Measurements from ENCODE around the gene IDH2. TPM values are rescaled to one million over a fixed set of nuclear protein-coding genes. Genes with fewer than 3 reads are reported as not detected.

Gene IDH2
- total RNA-seq, 3 donors from 2014 or later (not counting 1 experiment from before 2014, with no cell fraction given) = 72.3 to 91.5 (median 81.0) TPM

GRCh38 chr15:90083954-90084607 lies 18.2 kb downstream of the IDH2 start:
- H3K27ac Mint-ChIP-seq = no peak overlapping the region
- intact Hi-C loops (cut with micrococcal nuclease) = no loop called here
- no peak overlapping the region for H3K27ac ChIP-seq (ENCODE audit: low read length)
- H3K27me3 Mint-ChIP-seq (ENCODE audit: low read depth in 2 of 2) = no peaks in the 10 kb centered on the region
- DNase-seq = no peak
- WGBS (ENCODE audit: insufficient coverage) = 88% methylated on average over 14 of the region's 14 CpGs
- H3K4me3 Mint-ChIP-seq = no peak overlapping the region
- H3K36me3 ChIP-seq (ENCODE audit: control insufficient read depth, insufficient read depth, low read length) = peaks cover 50% of the 10 kb centered on the region
- no peaks in the 10 kb centered on the region for H3K36me3 Mint-ChIP-seq
- no peaks in the 10 kb centered on the region for H3K9me3 ChIP-seq (ENCODE audit: control insufficient read depth, insufficient read depth, low read length)
- ATAC-seq = no peak
- no peak overlapping the region for H3K4me3 ChIP-seq (ENCODE audit: low read length)
- peaks cover 5% of the 10 kb centered on the region for H3K4me1 ChIP-seq (ENCODE audit: control insufficient read depth, insufficient read depth, low read length)
- H3K9me3 Mint-ChIP-seq = no peaks in the 10 kb centered on the region
- H3K27me3 ChIP-seq (ENCODE audit: control insufficient read depth, insufficient read depth, low read length) = no peaks in the 10 kb centered on the region
- TF ChIP-seq CTCF (IDR thresholded peaks at IDR 0.05) = no peak
- H3K4me1 Mint-ChIP-seq = peaks cover 8 to 11% of the 10 kb centered on the region in 2 donors

- Mint-ChIP-seq H3K4me1 (peaks cover 8 to 11% of the 10 kb centered on the region in 2 donors), H3K4me3 (no peak overlapping the region), H3K36me3 (no peaks in the 10 kb centered on the region), H3K9me3 (no peaks in the 10 kb centered on the region), H3K27ac (no peak overlapping the region), H3K27me3 (ENCODE audit: low read depth in 2 of 2) (no peaks in the 10 kb centered on the region)
- H3K27ac ChIP-seq (ENCODE audit: low read length) = no peak overlapping the region
- ATAC-seq (no peak), DNase-seq (no peak)
- no peak overlapping the region for H3K4me3 ChIP-seq (ENCODE audit: low read length)
- H3K27me3 ChIP-seq (ENCODE audit: control insufficient read depth, insufficient read depth, low read length) = no peaks in the 10 kb centered on the region
- no peaks in the 10 kb centered on the region for H3K9me3 ChIP-seq (ENCODE audit: control insufficient read depth, insufficient read depth, low read length)
- 92% methylated on average over 5 of the region's 5 CpGs for WGBS (ENCODE audit: insufficient coverage)
- peaks cover 47% of the 10 kb centered on the region for H3K36me3 ChIP-seq (ENCODE audit: control insufficient read depth, insufficient read depth, low read length)
- peaks cover 5% of the 10 kb centered on the region for H3K4me1 ChIP-seq (ENCODE audit: control insufficient read depth, insufficient read depth, low read length)
- TF ChIP-seq CTCF (IDR thresholded peaks at IDR 0.05) = no peak
- intact Hi-C loops (cut with micrococcal nuclease) = no loop called here
These were observed 18.8 kb downstream of the IDH2 start for GRCh38 chr15:90083419-90083818.

DNA sequence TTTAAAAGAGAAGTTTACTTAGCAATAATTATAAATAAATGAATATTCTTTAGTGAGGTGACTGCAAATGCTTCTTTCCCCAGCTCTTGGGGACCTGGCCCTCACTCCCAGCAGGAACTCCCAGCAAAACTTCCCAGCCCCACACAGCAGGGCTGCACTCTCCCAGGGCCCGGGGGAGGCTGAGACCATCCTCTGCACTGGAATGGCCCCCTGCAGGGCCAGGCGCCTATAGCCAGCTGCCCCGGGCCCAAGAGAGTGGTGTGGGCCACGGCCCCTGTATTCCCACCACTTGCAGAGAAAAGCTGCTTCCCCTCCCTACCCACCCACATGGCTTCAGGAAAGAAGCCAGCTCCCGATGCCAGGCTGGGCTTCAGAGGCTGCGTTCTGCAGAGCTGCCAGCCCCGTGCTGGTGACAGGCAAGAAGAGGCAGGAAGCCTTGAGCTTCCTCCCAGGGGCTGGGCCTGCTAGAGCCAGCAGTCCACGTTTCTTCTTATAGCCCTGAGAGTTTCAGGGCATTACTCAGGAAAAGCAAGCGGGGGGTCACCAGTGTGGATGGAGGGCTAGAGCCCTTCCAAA lies 20.0 kb downstream of the IDH2 start:
- DNase-seq (no peak), ATAC-seq (no peak)
- Histone ChIP-seq H3K27me3 (ENCODE audit: control insufficient read depth, insufficient read depth, low read length) (no peaks in the 10 kb centered on the region), H3K27ac (ENCODE audit: low read length) (no peak overlapping the region), H3K4me3 (ENCODE audit: low read length) (no peak overlapping the region), H3K36me3 (ENCODE audit: control insufficient read depth, insufficient read depth, low read length) (peaks cover 38% of the 10 kb centered on the region), H3K4me1 (ENCODE audit: control insufficient read depth, insufficient read depth, low read length) (no peaks in the 10 kb centered on the region), H3K9me3 (ENCODE audit: control insufficient read depth, insufficient read depth, low read length) (no peaks in the 10 kb centered on the region)
- intact Hi-C loops (cut with micrococcal nuclease) = no loop called here
- Mint-ChIP-seq H3K4me1 (peaks cover 7 to 8% of the 10 kb centered on the region in 2 donors), H3K9me3 (no peaks in the 10 kb centered on the region), H3K36me3 (no peaks in the 10 kb centered on the region), H3K4me3 (no peak overlapping the region), H3K27me3 (ENCODE audit: low read depth in 2 of 2) (no peaks in the 10 kb centered on the region), H3K27ac (peak overlapping the region in 1 of 2 donors; percentile 29)
- 79% methylated on average over 9 of the region's 9 CpGs for WGBS (ENCODE audit: insufficient coverage)
- no peak for TF ChIP-seq CTCF (IDR thresholded peaks at IDR 0.05)
